ENCODE measurements around the gene SKIC2.

The SKIC2 gene

DNA sequence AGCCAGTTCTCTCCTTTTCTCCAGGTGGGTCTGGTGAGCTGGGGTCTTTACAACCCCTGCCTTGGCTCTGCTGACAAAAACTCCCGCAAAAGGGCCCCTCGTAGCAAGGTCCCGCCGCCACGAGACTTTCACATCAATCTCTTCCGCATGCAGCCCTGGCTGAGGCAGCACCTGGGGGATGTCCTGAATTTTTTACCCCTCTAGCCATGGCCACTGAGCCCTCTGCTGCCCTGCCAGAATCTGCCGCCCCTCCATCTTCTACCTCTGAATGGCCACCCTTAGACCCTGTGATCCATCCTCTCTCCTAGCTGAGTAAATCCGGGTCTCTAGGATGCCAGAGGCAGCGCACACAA, 13.8 kb upstream of the SKIC2 start:
- POLR2A ChIA-PET = interaction anchor here (1.0 kb wide), 1 partner anchor 29 kb away, joined by 5 read pairs; no protein-coding TSS in a partner anchor
- DNase-seq (ENCODE audit: extremely low spot score) = no peak
- TF ChIP-seq, protein P1, sequence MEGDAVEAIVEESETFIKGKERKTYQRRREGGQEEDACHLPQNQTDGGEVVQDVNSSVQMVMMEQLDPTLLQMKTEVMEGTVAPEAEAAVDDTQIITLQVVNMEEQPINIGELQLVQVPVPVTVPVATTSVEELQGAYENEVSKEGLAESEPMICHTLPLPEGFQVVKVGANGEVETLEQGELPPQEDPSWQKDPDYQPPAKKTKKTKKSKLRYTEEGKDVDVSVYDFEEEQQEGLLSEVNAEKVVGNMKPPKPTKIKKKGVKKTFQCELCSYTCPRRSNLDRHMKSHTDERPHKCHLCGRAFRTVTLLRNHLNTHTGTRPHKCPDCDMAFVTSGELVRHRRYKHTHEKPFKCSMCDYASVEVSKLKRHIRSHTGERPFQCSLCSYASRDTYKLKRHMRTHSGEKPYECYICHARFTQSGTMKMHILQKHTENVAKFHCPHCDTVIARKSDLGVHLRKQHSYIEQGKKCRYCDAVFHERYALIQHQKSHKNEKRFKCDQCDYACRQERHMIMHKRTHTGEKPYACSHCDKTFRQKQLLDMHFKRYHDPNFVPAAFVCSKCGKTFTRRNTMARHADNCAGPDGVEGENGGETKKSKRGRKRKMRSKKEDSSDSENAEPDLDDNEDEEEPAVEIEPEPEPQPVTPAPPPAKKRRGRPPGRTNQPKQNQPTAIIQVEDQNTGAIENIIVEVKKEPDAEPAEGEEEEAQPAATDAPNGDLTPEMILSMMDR (IDR thresholded peaks at IDR 0.05; ENCODE audit: control extremely low read depth, extremely low read depth, low read depth, missing control alignments) = no peak
- CTCF ChIA-PET = interaction anchor here (1.2 kb wide), 3 partner anchors 13 to 347 kb away, joined by 3 to 5 read pairs (median 3); no protein-coding TSS in a partner anchor

- TF ChIP-seq, protein P1 (IDR thresholded peaks at IDR 0.05; ENCODE audit: control extremely low read depth, extremely low read depth, low read depth, missing control alignments) = no peak
- ChIA-PET CTCF (interaction anchor here (1.2 kb wide), 3 partner anchors 12 to 347 kb away, joined by 3 to 5 read pairs (median 3); no protein-coding TSS in a partner anchor), POLR2A (no interaction called here)
- no peak for DNase-seq (ENCODE audit: extremely low spot score)
Measured at GRCh38 chr6:31945507-31946369, 13.2 kb upstream of the SKIC2 start, which contains the start of gene CFB. CFB (plus strand) TSS chr6:31946095; CDS start chr6:31946222, 127 bp downstream.

DNA sequence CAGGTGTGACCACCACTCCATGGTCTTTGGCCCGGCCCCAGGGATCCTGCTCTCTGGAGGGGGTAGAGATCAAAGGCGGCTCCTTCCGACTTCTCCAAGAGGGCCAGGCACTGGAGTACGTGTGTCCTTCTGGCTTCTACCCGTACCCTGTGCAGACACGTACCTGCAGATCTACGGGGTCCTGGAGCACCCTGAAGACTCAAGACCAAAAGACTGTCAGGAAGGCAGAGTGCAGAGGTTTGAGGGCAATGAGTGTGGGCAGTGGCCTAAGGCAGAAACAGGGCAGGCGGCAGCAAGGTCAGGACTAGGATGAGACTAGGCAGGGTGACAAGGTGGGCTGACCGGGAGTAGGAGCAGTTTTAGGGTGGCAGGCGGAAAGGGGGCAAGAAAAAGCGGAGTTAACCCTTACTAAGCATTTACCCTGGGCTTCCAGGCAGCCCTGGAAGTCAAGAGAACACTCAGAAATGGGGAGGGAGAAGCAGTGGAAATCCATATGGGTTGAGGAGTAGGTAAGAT, 12.5 kb upstream of the SKIC2 start:
- no peak for DNase-seq (ENCODE audit: extremely low spot score)
- TF ChIP-seq, protein P1 (IDR thresholded peaks at IDR 0.05; ENCODE audit: control extremely low read depth, extremely low read depth, low read depth, missing control alignments) = no peak
- CTCF ChIA-PET = interaction anchor here (1.2 kb wide), 3 partner anchors 11 to 348 kb away, joined by 3 to 5 read pairs (median 3); no protein-coding TSS in a partner anchor
- POLR2A ChIA-PET = no interaction called here

GRCh38 chr6:31947070-31947675, 11.8 kb upstream of the SKIC2 start:
- DNase-seq (ENCODE audit: extremely low spot score) = no peak
- ChIA-PET POLR2A (no interaction called here), CTCF (no interaction called here)
- TF ChIP-seq, protein P1 (IDR thresholded peaks at IDR 0.05; ENCODE audit: control extremely low read depth, extremely low read depth, low read depth, missing control alignments) = no peak

- no peak for DNase-seq (ENCODE audit: extremely low spot score)
- CTCF ChIA-PET = interaction anchor here (1.3 kb wide), 1 partner anchor 27 kb away, joined by 4 read pairs; no protein-coding TSS in a partner anchor
- POLR2A ChIA-PET = no interaction called here
- TF ChIP-seq, protein P1 (IDR thresholded peaks at IDR 0.05; ENCODE audit: control extremely low read depth, extremely low read depth, low read depth, missing control alignments) = no peak
Measured at GRCh38 chr6:31947864-31948263, 11.1 kb upstream of the SKIC2 start.

DNA sequence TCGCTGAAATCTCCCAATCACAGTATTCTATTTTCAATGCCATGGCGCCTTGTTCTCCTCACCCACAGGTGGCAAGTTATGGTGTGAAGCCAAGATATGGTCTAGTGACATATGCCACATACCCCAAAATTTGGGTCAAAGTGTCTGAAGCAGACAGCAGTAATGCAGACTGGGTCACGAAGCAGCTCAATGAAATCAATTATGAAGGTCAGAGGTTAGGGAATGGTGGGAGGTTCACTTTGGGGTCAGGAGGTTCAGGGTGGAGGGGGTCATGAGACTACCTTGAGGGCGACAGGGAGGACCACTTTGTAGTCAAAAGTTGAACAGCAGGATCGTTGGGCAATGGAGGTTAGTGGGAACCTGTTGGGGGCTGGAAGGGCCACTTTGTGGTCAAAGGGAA, 10.7 kb upstream of the SKIC2 start:
- TF ChIP-seq, protein P1 (IDR thresholded peaks at IDR 0.05; ENCODE audit: control extremely low read depth, extremely low read depth, low read depth, missing control alignments) = no peak
- DNase-seq (ENCODE audit: extremely low spot score) = no peak
- ChIA-PET CTCF (interaction anchor here (1.3 kb wide), 1 partner anchor 27 kb away, joined by 4 read pairs; no protein-coding TSS in a partner anchor), POLR2A (no interaction called here)
